ENCODE data around the gene FBXL16.

DNA sequence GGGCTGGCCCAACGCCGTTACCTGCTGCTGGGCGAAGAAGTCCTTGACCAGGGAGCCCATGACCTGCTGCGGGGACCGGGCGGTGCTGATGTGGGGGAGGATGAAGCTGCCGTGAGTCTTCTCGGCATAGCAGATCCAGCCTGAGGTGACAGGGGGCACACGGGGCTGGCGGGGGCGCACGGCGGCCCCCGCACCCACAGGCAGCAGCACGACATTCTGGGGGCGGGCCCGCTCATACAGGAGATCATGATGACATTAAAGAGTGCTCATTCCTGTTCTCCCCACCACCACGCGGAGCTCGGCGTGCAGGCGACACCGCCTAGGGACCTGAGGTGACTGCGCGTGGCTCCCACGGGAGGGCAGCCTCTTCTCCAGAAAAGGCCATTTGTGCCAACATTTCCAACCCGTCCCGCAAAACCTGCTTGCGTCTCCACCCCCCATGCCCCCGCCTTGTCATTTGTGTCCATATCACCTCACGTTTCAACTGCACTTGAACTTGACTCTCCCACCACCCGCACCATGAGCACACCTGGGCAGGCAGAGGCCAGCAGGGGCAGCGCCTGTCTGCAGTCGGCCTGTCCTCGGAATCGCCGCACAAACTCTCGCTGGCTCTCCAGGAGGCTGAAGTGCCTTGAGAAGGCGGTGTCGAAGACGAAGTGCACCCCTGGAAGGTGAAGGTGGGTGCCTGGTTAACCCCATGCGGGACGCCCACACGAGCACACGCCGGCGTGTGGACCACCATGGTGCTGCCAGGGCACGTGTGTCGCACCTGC is 28.8 kb upstream of the FBXL16 start:
- no peak for TF ChIP-seq CTCF (IDR thresholded peaks at IDR 0.05)
- no peak for TF ChIP-seq POLR2A (IDR thresholded peaks at IDR 0.05)

Data from esophagus squamous epithelium (tissue), 4 donors.